Measurements from ENCODE around the gene TDG. TPM values are rescaled to one million over a fixed set of nuclear protein-coding genes. Genes with fewer than 3 reads are reported as not detected.

The TDG gene
- total RNA-seq, 1 experiment from 2014 or later, result 70.3 TPM

GRCh38 chr12:104011253-104011652 lies 45.6 kb downstream of the TDG start:
- no peak overlapping the region for H2AFZ ChIP-seq (ENCODE audit: low read length)
- H3K9ac ChIP-seq (ENCODE audit: extremely low read depth, insufficient read length, low read length), result no peak overlapping the region
- H3K4me1 Mint-ChIP-seq, result no peaks in the 10 kb centered on the region
- H3K79me1 ChIP-seq (ENCODE audit: insufficient read depth, low read depth, low read length, poor library complexity, severe bottlenecking), result no peaks in the 10 kb centered on the region
- no peak overlapping the region for H3K4ac ChIP-seq (ENCODE audit: low read depth, low read length)
- no peak overlapping the region for H4K91ac ChIP-seq (ENCODE audit: insufficient read length, low read depth, low read length)
- H3K23ac ChIP-seq (ENCODE audit: insufficient read length, low read depth, low read length), result no peak overlapping the region
- H3K4me3 Mint-ChIP-seq, result no peak overlapping the region
- no peak for DNase-seq
- no peaks in the 10 kb centered on the region for H3K23me2 ChIP-seq (ENCODE audit: insufficient read length, low read depth, low read length, poor library complexity, severe bottlenecking)
- H3K27me3 Mint-ChIP-seq (ENCODE audit: low read depth), result peaks cover 4% of the 10 kb centered on the region; the same call in 1 of the 2 replicates
- no peak overlapping the region for H4K8ac ChIP-seq (replicated peaks; ENCODE audit: insufficient read length, low read depth, low read length)
- H3K4me1 ChIP-seq (ENCODE audit: insufficient read depth, low read length), result no peaks in the 10 kb centered on the region
- H3K79me2 ChIP-seq (ENCODE audit: insufficient read depth, low read length), result no peaks in the 10 kb centered on the region
- no peak overlapping the region for H4K5ac ChIP-seq (ENCODE audit: insufficient read length, low read depth, low read length)
- no CpG with 5 or more reads among the region's 6 CpGs for WGBS (ENCODE audit: extremely low coverage, insufficient read length, low lambda C conversion rate)
- no peak overlapping the region for H2BK120ac ChIP-seq (ENCODE audit: low read depth, low read length, poor library complexity, severe bottlenecking)
- H3K4me2 ChIP-seq (ENCODE audit: insufficient read depth, insufficient read length, low read length), result no peak overlapping the region
- H2AK5ac ChIP-seq (ENCODE audit: insufficient read length, low read length), result no peak overlapping the region
- H2BK15ac ChIP-seq (ENCODE audit: low read depth, low read length), result no peak overlapping the region
- H3K27ac ChIP-seq (ENCODE audit: insufficient read length, low read depth, low read length), result no peak overlapping the region
- peaks cover 5 to 7% of the 10 kb centered on the region in 2 experiments; a peak in 4 of 5 replicates for H3K9me3 Mint-ChIP-seq
- no peak overlapping the region for H3K27ac Mint-ChIP-seq
- no peak overlapping the region for H3K14ac ChIP-seq (ENCODE audit: insufficient read depth, low read length)
- no peak overlapping the region for H3K56ac ChIP-seq (ENCODE audit: insufficient read length, low read depth, low read length)
- TF ChIP-seq CTCF (conservative IDR thresholded peaks at IDR 0.05), result no peak
- H2BK20ac ChIP-seq (ENCODE audit: low read depth, low read length, poor library complexity, severe bottlenecking), result no peak overlapping the region
- H3K27me3 ChIP-seq (ENCODE audit: insufficient read depth, low read length), result no peaks in the 10 kb centered on the region
- no peak overlapping the region for H3K18ac ChIP-seq (ENCODE audit: insufficient read length, low read depth, low read length)
- no peak overlapping the region for H2BK12ac ChIP-seq (ENCODE audit: insufficient read length, low read depth, low read length)
- H3K36me3 Mint-ChIP-seq (ENCODE audit: insufficient read depth in 1 of 3, low read depth in 3 of 3), result peaks cover 0 to 4% (median 2%) of the 10 kb centered on the region in 3 experiments; a peak in 2 of 7 replicates
- no peak overlapping the region for H3T11ph ChIP-seq (ENCODE audit: low read length)
- H4K20me1 ChIP-seq (ENCODE audit: control insufficient read depth, insufficient read depth, insufficient read length), result no peaks in the 10 kb centered on the region
- H3K9me3 ChIP-seq (ENCODE audit: control insufficient read depth, low read depth, low read length), result no peaks in the 10 kb centered on the region
- no peak overlapping the region for H2BK5ac ChIP-seq (ENCODE audit: insufficient read length, low read length)

Measured in H9 (cell line).